Osteoblast (primary cell): ENCODE results near the gene TMEM175. TPM values are rescaled to one million over a fixed set of nuclear protein-coding genes. Genes with fewer than 3 reads are reported as not detected.

ENCODE experiments used
- DNase-seq: peaks from one replicate; pipeline ENCODE4 v3.0.0; 2011; ENCODE audit warnings: low spot score, mixed read lengths; ENCODE audit not compliant: insufficient read length; ENCODE audit errors: missing footprints
- H2AFZ ChIP-seq: 2 replicates; pipeline ENCODE4 v1.6.0; 2011; ENCODE audit warnings: mild to moderate bottlenecking, low read length
- H3K27ac ChIP-seq: 2 replicates; pipeline ENCODE4 v1.5.1; 2011; ENCODE audit warnings: mild to moderate bottlenecking, low read depth, low read length, moderate library complexity
- H3K27me3 ChIP-seq: 2 replicates; pipeline ENCODE4 v1.6.0; 2012; ENCODE audit warnings: mild to moderate bottlenecking, control low read depth, inconsistent platforms, low read length, moderate library complexity; ENCODE audit not compliant: insufficient read depth
- H3K36me3 ChIP-seq: 2 replicates; pipeline ENCODE4 v1.5.1; 2011; ENCODE audit warnings: mild to moderate bottlenecking, low read length, control low read depth, moderate library complexity; ENCODE audit not compliant: insufficient read depth
- H3K4me1 ChIP-seq: 2 replicates; pipeline ENCODE4 v1.5.1; 2011; ENCODE audit warnings: mild to moderate bottlenecking, low read length, control low read depth, moderate library complexity; ENCODE audit not compliant: insufficient read depth
- H3K4me2 ChIP-seq: 2 replicates; pipeline ENCODE4 v1.6.0; 2011; ENCODE audit warnings: mild to moderate bottlenecking, low read length; ENCODE audit not compliant: insufficient read depth
- H3K4me3 ChIP-seq: fragments of 200-600 bp; sonication (generic); 3 replicates; pipeline ENCODE4 v1.5.1; 2012; ENCODE audit warnings: mild to moderate bottlenecking, low read length, inconsistent platforms; ENCODE audit not compliant: insufficient read depth
- H3K79me2 ChIP-seq: 2 replicates; pipeline ENCODE4 v1.6.0; 2012; ENCODE audit warnings: mild to moderate bottlenecking, low read length, control low read depth, inconsistent platforms; ENCODE audit not compliant: insufficient read depth
- H3K9me3 ChIP-seq: 2 replicates; pipeline ENCODE4 v1.5.1; 2011; ENCODE audit warnings: low read depth, low read length, control low read depth
- H4K20me1 ChIP-seq: 2 replicates; pipeline ENCODE4 v1.6.0; 2012; ENCODE audit warnings: mild to moderate bottlenecking, low read length, control low read depth; ENCODE audit not compliant: insufficient read depth
- CTCF ChIP-seq: IDR thresholded peaks from 2 replicates; pipeline ENCODE4 v1.5.1; 2011; ENCODE audit warnings: mild to moderate bottlenecking, low read depth, low read length, moderate library complexity; ENCODE audit errors: extremely low read depth
- total RNA-seq: library from RNA; depleted of rRNA; stranded (reverse); fragments of >200 nt; gene quantifications from 2 replicates; pipeline ENCODE4 v1.2.3, GENCODE V29; 2012

Gene TMEM175
- total RNA-seq, 1 donor, result 13.8 TPM

DNA sequence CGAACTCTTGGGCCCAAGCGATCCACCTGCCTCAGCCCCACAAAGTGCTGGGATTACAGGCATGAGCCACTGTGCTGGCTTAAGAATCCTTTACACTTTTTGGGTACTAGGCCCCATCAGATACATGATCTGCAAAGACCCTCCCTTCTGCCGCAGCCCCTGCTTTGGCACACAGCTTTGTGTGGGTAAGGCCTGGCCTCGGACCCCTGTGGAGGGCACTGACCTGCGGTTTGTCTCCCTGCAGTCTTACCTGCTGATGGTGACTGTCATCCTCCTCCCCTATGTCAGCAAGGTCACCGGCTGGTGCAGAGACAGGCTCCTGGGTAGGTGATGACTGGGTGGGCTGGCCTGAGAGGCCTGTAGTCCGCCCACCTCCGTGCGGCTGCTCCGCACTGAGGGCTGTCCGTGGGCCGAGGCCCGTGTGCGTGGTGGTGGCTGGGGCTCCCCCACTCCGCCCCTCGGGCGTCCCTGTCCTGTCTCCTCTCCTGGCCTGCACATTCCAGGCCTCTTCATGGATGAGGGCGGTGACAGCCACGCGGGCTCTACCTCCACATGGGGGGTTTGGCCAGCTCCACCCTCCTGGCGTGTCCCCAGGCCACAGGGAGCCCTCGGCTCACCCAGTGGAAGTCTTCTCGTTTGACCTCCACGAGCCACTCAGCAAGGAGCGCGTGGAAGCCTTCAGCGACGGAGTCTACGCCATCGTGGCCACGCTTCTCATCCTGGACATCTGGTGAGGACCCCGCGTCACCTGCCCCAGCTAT lies 23.1 kb downstream of the TMEM175 start:
- Histone ChIP-seq H3K27ac (no peak overlapping the region), H2AFZ (no peak overlapping the region), H3K9me3 (no peaks in the 10 kb centered on the region), H4K20me1 (peaks cover 5% of the 10 kb centered on the region), H3K36me3 (peaks cover 8% of the 10 kb centered on the region), H3K4me2 (no peak overlapping the region), H3K79me2 (no peaks in the 10 kb centered on the region), H3K4me3 (no peak overlapping the region), H3K27me3 (no peaks in the 10 kb centered on the region), H3K4me1 (no peaks in the 10 kb centered on the region)
- no peak for TF ChIP-seq CTCF
- peak; percentile 61 for DNase-seq

DNA sequence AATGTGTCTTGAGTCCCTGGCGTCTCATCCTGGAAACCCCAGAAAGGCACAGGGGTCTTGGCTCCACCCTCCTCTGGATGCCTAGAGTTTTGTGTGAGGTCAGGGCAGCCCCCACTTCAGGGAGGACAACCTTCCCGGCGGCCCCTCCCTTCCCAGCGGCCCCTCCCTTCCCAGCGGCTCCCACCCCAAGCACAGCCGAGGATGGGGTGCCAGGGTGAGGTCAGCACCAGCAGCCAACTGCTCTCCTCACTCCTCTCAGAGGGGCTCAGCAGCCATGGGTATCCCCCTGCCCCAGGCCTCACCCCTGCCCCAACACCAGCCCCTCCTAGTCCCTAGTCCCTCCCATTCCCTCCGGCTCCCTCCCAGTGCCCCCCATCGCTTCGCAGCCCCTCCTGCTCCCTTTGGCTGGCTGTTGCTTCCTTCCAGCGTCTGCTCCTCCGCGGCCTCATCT lies 23.7 kb downstream of the TMEM175 start:
- no peak overlapping the region for H3K4me3 ChIP-seq
- H4K20me1 ChIP-seq, result peaks cover 3% of the 10 kb centered on the region
- DNase-seq, result peak; percentile 77
- no peak overlapping the region for H3K4me2 ChIP-seq
- no peaks in the 10 kb centered on the region for H3K4me1 ChIP-seq
- no peaks in the 10 kb centered on the region for H3K9me3 ChIP-seq
- H3K27me3 ChIP-seq, result no peaks in the 10 kb centered on the region
- no peak overlapping the region for H2AFZ ChIP-seq
- TF ChIP-seq CTCF, result no peak
- H3K27ac ChIP-seq, result no peak overlapping the region
- H3K36me3 ChIP-seq, result peaks cover 8% of the 10 kb centered on the region
- H3K79me2 ChIP-seq, result no peaks in the 10 kb centered on the region

- peak; percentile 74 for DNase-seq
- Histone ChIP-seq H4K20me1 (no peaks in the 10 kb centered on the region), H3K27me3 (no peaks in the 10 kb centered on the region), H3K36me3 (peaks cover 8% of the 10 kb centered on the region), H3K4me1 (no peaks in the 10 kb centered on the region), H2AFZ (no peak overlapping the region), H3K27ac (no peak overlapping the region), H3K4me2 (no peak overlapping the region), H3K4me3 (no peak overlapping the region), H3K9me3 (no peaks in the 10 kb centered on the region), H3K79me2 (no peaks in the 10 kb centered on the region)
- no peak for TF ChIP-seq CTCF
Observed at GRCh38 chr4:956531-957230, 24.4 kb downstream of the TMEM175 start.

DNA sequence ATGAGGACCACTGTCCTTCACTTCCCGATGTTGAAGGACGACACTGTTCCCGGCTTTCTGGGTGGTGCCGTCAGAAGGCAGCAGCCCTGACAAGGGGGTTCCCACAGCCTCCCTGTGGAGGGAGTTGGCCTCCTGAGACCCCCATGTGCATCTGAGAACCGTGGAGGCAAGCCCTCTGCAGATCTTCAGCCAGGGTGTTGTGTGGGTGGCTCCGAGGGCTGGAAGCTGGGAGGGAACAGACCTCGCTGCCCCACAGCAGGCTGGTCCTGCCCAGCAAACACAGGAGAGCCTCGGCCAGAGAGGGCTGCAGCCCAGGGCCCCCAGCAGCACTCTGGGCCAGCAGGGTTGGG lies 24.9 kb downstream of the TMEM175 start:
- H3K79me2 ChIP-seq, result no peaks in the 10 kb centered on the region
- H3K27me3 ChIP-seq, result no peaks in the 10 kb centered on the region
- peaks cover 8% of the 10 kb centered on the region for H3K36me3 ChIP-seq

More for the DNA sequence above, 24.9 kb downstream of the TMEM175 start:
- TF ChIP-seq CTCF, result no peak
- Histone ChIP-seq H3K4me1 (no peaks in the 10 kb centered on the region), H3K4me2 (no peak overlapping the region), H4K20me1 (no peaks in the 10 kb centered on the region), H2AFZ (no peak overlapping the region), H3K9me3 (no peaks in the 10 kb centered on the region), H3K4me3 (no peak overlapping the region), H3K27ac (no peak overlapping the region)
- DNase-seq, result no peak
